HepG2 (cell line): ENCODE data around the gene DOHH. TPM values are rescaled to one million over a fixed set of nuclear protein-coding genes. Genes with fewer than 3 reads are reported as not detected.

ENCODE experiments used
- ATAC-seq: fragments of 200-7000 bp; cut with Tn5 transposase; 3 replicates; pipeline ENCODE4 v1.9.1; 2020; ENCODE audit warnings: mild to moderate bottlenecking, moderate library complexity
- BruUV-seq: library from RNA; stranded (reverse); fragments of 400-500 nt; replicated peaks from 2 replicates; lab custom pipeline; 2021; lab: Mats Ljungman, UMichigan
- CTCF ChIA-PET: fragments of 300-600 bp; formaldehyde crosslinking; extraction: SDS; loops from one replicate; lab custom pipeline; 2021; ENCODE audit warnings: low total read pairs, inconsistent platforms, low intra/inter-chr PET ratio; lab: Yijun Ruan, JAX
- POLR2A ChIA-PET: fragments of 350-600 bp; sonication (Branson Sonifier 250); formaldehyde crosslinking; loops from one replicate; lab custom pipeline; 2020; ENCODE audit warnings: antibody characterized with exemption, inconsistent platforms; lab: Yijun Ruan, JAX
- DNase-seq: peaks from one replicate; pipeline ENCODE4 v3.0.0-alpha.2; 2015; ENCODE audit warnings: low spot score
- FAIRE-seq: peaks from 3 replicates; lab custom pipeline; 2011; peaks lifted over from hg19 to GRCh38; lab: Jason Lieb, UNC
- H2AFZ ChIP-seq: one replicate; pipeline ENCODE4 v1.6.1; 2011; ENCODE audit warnings: low read length, inconsistent platforms
- H3K27ac ChIP-seq: fragments of 300-600 bp; 3 replicates; pipeline ENCODE4 v1.8.0; 2011; ENCODE audit warnings: mixed run types, mild to moderate bottlenecking, mixed read lengths, low read length, inconsistent platforms; ENCODE audit not compliant: insufficient read depth; ENCODE audit errors: extremely low read length
- H3K27me3 ChIP-seq, 2 experiments: fragments of 200-600 bp in 1 of 2; 2 replicates in 1 of 2; 3 replicates in 1 of 2; pipeline versions ENCODE4 v1.6.0 to v1.8.0; 2011; ENCODE audit warnings: low read length in 2 of 2, mild to moderate bottlenecking in 2 of 2, moderate library complexity in 2 of 2, inconsistent platforms in 1 of 2; ENCODE audit not compliant: insufficient read depth in 2 of 2, control insufficient read depth in 1 of 2
- H3K36me3 ChIP-seq, 2 experiments: fragments of 200-600 bp in 1 of 2; replicated peaks in 1 of 2; 2 replicates in 1 of 2; 3 replicates in 1 of 2; pipeline versions ENCODE4 v1.5.1 to v1.8.0; 2011; ENCODE audit warnings: low read length in 2 of 2, inconsistent platforms in 1 of 2; ENCODE audit not compliant: insufficient read depth in 2 of 2, control insufficient read depth in 1 of 2
- H3K4me1 ChIP-seq: 2 replicates; pipeline ENCODE4 v1.5.1; 2012; ENCODE audit warnings: low read length, inconsistent platforms; ENCODE audit not compliant: insufficient read depth
- H3K4me2 ChIP-seq: 2 replicates; pipeline ENCODE4 v1.6.0; 2011; ENCODE audit warnings: low read depth, low read length, inconsistent platforms
- H3K4me3 ChIP-seq, 3 experiments: fragments of 200-600 bp in 1 of 3; sonication (generic), shearing (Covaris generic) in 1 of 3; replicated peaks in 1 of 3; 2 replicates each; pipeline ENCODE4 v1.5.1; 2011 to 2016; ENCODE audit warnings: low read length in 3 of 3, inconsistent platforms in 2 of 3, low read depth in 2 of 3, mild to moderate bottlenecking in 2 of 3, control low read depth in 1 of 3, mixed read lengths in 1 of 3; ENCODE audit not compliant: insufficient read depth in 1 of 3
- H3K79me2 ChIP-seq: one replicate; pipeline ENCODE4 v1.6.1; 2011; ENCODE audit warnings: low read length, inconsistent platforms; ENCODE audit not compliant: insufficient read depth
- H3K9ac ChIP-seq: 2 replicates; pipeline ENCODE4 v1.6.0; 2011; ENCODE audit warnings: mild to moderate bottlenecking, low read depth, low read length, inconsistent platforms; ENCODE audit not compliant: insufficient read depth
- H3K9me3 ChIP-seq: 2 replicates; pipeline ENCODE4 v1.5.1; 2012; ENCODE audit warnings: mild to moderate bottlenecking, low read length
- H4K20me1 ChIP-seq: 2 replicates; pipeline ENCODE4 v1.6.0; 2011; ENCODE audit warnings: inconsistent platforms, mild to moderate bottlenecking, low read length, moderate library complexity; ENCODE audit not compliant: insufficient read depth
- AGO1 ChIP-seq: fragments of 200-400 bp; formaldehyde crosslinking; IDR thresholded peaks from 2 replicates; pipeline ENCODE4 v1.6.1; 2017; ENCODE audit warnings: mild to moderate bottlenecking, low read depth, low read length, moderate library complexity; ENCODE audit not compliant: poor library complexity, severe bottlenecking
- AGO2 ChIP-seq: fragments of 200-400 bp; formaldehyde crosslinking; optimal IDR thresholded peaks from 2 replicates; pipeline ENCODE3; 2017; ENCODE audit warnings: mild to moderate bottlenecking, low read depth, low read length, moderate library complexity
- KLF15 ChIP-seq: sonication (generic); formaldehyde crosslinking; IDR thresholded peaks from 2 replicates; pipeline ENCODE4 v1.8.1; 2023; ENCODE audit warnings: borderline replicate concordance, mild to moderate bottlenecking, inconsistent platforms, missing genetic modification reagents, mixed read lengths
- MTF2 ChIP-seq: sonication (generic); formaldehyde crosslinking; IDR thresholded peaks from 2 replicates; pipeline ENCODE4 v1.5.0; 2020; ENCODE audit warnings: missing genetic modification reagents, borderline replicate concordance
- WGBS: methylation state at CpG from one replicate; pipeline ENCODE4 v1.1.6; 2017; ENCODE audit warnings: low lambda C conversion rate; 5-methylcytosine and 5-hydroxymethylcytosine counted together
- in situ Hi-C: cut with HindIII; loops from 2 replicates; pipeline ENCODE4 v1.10.0; 2017; ENCODE audit warnings: low pct_unique_long_range_greater_than_20kb; ENCODE audit not compliant: extremely low pct_ligation_motif_present
- intact Hi-C: fragments of 100-400 bp; cut with micrococcal nuclease; formaldehyde crosslinking; loops from one replicate; pipeline ENCODE4 v1.10.0; 2022; ENCODE audit not compliant: unreplicated experiment
- polyA plus RNA-seq, 8 experiments: library from polyadenylated mRNA; depleted of rRNA in 3 of 8; stranded (reverse) in 7 of 8; unstranded in 1 of 8; fragments of >200 nt; fragmentation: Illumina TruSeq in 4 of 8; extraction: Trizol in 4 of 8; gene quantifications; 2 replicates each; pipeline versions ENCODE4 v1.2.1 to v1.2.3, GENCODE V29; 2011 to 2016; ENCODE audit warnings: low read depth in 4 of 8, missing spikeins in 1 of 8, mixed read lengths in 1 of 8; ENCODE audit not compliant: insufficient read depth in 1 of 8
- total RNA-seq, 5 experiments: library from RNA; depleted of rRNA; stranded (reverse); fragments of >200 nt; fragmentation: Illumina TruSeq; extraction: Trizol; gene quantifications; 2 replicates each; pipeline ENCODE4 v1.2.3, GENCODE V29; 2016; ENCODE audit warnings: low read depth in 1 of 5
- TF ChIP-seq, protein P1 (sequence below): IDR thresholded peaks from 2 replicates; pipeline ENCODE4 v1.6.1; 2016; ENCODE audit warnings: control low read depth
- TF ChIP-seq, protein P2 (sequence below): sonication (generic); formaldehyde crosslinking; IDR thresholded peaks from 2 replicates; pipeline ENCODE4 v1.8.1; 2023; ENCODE audit warnings: mild to moderate bottlenecking, inconsistent platforms, moderate library complexity, missing genetic modification reagents, borderline replicate concordance

The DOHH gene
- total and polyA plus RNA-seq, 2 of the 13 experiments (the other 11 are each of a cell fraction or from before 2014, with no cell fraction given), result 3.5 to 13.7 TPM

DNA sequence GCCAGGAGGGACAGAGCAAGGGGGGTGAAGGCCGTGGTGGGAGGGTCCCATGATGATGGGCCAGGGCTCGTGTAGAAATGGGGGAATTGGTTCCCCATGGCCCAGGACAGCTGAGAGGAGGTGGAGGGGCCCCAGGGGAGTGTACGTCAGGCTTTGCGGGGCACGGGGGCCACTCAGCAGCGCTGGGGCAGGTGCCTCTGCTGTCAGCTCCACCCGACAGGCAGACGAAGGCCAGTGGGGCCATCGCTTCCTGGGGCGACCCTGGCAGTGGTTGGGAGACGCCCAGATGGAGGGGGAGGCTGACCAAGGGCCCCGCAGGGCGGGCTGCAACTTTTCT, 36.6 kb upstream of the DOHH start:
- in situ Hi-C loops (no loop called here), intact Hi-C loops (no loop called here)
- Histone ChIP-seq H3K36me3 (peaks cover 5 to 16% of the 10 kb centered on the region in 2 experiments; a peak in 4 of 5 replicates), H3K4me2 (no peak overlapping the region), H3K9ac (no peak overlapping the region), H3K27ac (no peak overlapping the region), H4K20me1 (no peaks in the 10 kb centered on the region; the same call in 1 of the 2 replicates), H2AFZ (no peak overlapping the region), H3K79me2 (no peaks in the 10 kb centered on the region), H3K27me3 (no peaks in the 10 kb centered on the region), H3K4me1 (no peaks in the 10 kb centered on the region), H3K4me3 (no peak overlapping the region), H3K9me3 (no peaks in the 10 kb centered on the region)
- WGBS, result 88% methylated on average over 13 of the region's 13 CpGs
- ChIA-PET CTCF (no interaction called here), POLR2A (no interaction called here)
- FAIRE-seq (no peak), DNase-seq (no peak), ATAC-seq (no peak)
- no TSS peak for BruUV-seq
- TF ChIP-seq AGO2, result peak; percentile 52
- TF ChIP-seq AGO1, result peak; percentile 37
- no peak for TF ChIP-seq KLF15 (CRISPR knock-in tag)

DNA sequence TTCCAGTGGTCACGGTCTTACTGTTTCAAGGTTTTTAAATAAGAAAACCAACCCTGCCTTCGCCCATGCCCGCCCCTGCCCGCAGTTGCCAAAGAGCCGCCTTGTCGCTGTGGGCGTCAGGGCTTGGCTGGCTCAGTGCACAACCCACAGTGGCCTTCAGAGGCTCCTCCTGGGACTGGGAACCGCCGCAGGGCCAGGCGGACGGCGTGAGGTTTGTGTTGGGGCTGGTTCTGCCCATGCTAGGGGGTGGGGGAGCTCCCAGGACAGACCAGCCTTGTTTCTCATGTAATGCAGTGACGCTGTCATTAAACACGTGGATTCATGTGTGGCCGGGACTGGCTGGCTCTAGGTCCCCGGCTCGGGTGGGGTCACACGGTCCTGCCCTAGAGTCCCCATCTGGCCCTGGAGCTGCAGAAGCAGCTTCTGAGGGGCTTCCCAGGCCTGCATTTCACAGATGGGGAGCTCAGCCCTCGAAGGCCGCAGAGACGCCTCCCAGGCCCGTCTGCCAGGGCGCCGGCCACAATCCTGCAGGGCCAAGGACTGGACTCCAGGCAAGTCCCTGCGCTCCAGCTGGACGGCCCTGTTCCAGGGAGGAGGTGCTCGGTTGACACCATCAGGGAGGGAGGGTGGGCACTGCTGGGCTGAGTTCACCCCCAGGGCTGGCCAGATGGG, 36.1 kb upstream of the DOHH start:
- H3K4me3 ChIP-seq, result no peak overlapping the region
- H2AFZ ChIP-seq, result no peak overlapping the region
- intact Hi-C loops, result no loop called here
- H3K4me1 ChIP-seq, result no peaks in the 10 kb centered on the region
- FAIRE-seq (no peak), DNase-seq (no peak)
- H3K27ac ChIP-seq, result no peak overlapping the region
- no peak overlapping the region for H3K4me2 ChIP-seq
- in situ Hi-C loops, result no loop called here
- H3K27me3 ChIP-seq, result no peaks in the 10 kb centered on the region
- H3K79me2 ChIP-seq, result no peaks in the 10 kb centered on the region
- CTCF ChIA-PET, result no interaction called here
- 97% methylated on average over 15 of the region's 27 CpGs for WGBS
- no peak overlapping the region for H3K9ac ChIP-seq
- no peaks in the 10 kb centered on the region; the same call in 1 of the 2 replicates for H4K20me1 ChIP-seq
- H3K36me3 ChIP-seq, result peaks cover 5 to 16% of the 10 kb centered on the region in 2 experiments; a peak in 4 of 5 replicates
- no peaks in the 10 kb centered on the region for H3K9me3 ChIP-seq
- BruUV-seq, result no TSS peak
- TF ChIP-seq, protein P1, sequence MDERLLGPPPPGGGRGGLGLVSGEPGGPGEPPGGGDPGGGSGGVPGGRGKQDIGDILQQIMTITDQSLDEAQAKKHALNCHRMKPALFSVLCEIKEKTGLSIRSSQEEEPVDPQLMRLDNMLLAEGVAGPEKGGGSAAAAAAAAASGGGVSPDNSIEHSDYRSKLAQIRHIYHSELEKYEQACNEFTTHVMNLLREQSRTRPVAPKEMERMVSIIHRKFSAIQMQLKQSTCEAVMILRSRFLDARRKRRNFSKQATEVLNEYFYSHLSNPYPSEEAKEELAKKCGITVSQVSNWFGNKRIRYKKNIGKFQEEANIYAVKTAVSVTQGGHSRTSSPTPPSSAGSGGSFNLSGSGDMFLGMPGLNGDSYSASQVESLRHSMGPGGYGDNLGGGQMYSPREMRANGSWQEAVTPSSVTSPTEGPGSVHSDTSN (CRISPR knock-in tag), result no peak
- TF ChIP-seq, protein P2, sequence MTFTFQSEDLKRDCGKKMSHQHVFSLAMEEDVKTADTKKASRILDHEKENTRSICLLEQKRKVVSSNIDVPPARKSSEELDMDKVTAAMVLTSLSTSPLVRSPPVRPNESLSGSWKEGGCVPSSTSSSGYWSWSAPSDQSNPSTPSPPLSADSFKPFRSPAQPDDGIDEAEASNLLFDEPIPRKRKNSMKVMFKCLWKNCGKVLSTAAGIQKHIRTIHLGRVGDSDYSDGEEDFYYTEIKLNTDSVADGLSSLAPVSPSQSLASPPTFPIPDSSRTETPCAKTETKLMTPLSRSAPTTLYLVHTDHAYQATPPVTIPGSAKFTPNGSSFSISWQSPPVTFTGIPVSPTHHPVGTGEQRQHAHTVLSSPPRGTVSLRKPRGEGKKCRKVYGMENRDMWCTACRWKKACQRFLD (CRISPR knock-in tag), result no peak
- no peak for TF ChIP-seq MTF2 (CRISPR knock-in tag)
- peak; percentile 28 for TF ChIP-seq AGO1
- peak; percentile 88 for TF ChIP-seq AGO2
- TF ChIP-seq, all 625 proteins: peak for 2
- ATAC-seq, result no peak
- POLR2A ChIA-PET, result no interaction called here
